ENCODE results near the gene TEX19.
"Not testable (repeated sequence)": the region's sequence is repeated elsewhere in the genome, so short reads cannot be mapped to it uniquely, and the experiment has no call there.

TEX19 gene

DNA sequence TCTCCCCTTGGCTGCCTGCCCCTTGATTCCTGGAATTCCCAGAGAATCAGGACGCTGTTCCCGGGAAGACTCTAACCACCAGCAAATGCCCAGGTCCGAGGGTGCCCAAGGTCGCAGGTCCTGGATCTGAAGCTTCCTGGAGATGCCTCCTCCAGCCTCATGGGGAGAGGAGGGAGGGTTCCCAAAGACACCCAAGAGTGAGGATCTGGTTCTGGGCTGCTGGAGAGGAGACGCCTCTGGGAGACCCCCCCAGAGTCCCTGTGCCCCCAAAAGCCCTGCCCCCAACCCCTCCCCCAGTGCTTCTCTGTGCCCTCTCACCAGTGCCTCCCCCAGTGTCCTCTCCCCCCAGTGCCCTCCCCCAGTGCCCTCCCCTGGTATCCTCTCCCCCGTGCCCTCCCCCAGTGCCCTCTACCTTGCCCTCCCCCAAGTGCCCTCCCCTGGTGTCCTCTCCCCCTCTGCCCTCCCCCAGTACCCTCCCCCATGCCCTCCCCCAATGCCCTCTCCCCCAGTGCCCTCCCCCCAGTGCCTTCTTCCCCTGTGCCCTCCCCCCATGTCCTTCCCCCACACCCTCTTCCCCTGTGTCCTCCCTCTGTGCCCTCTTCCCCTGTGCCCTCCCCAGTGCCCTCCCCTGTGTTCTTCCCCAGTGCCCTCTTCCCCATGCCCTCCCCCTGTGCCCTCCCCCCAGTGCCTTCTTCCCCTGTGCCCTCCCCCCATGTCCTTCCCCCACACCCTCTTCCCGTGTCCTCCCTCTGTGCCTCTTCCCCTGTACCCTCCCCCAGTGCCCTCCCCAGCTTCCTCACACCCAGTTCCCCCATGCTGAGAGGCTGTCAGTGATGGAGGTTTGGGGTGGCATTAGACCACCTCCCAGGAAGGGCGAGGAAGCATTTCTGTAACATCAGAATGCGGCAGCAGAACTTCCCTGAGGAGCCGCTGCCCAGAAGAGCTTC is 19.1 kb upstream of the TEX19 start:
- DNase-seq: no peak

DNA sequence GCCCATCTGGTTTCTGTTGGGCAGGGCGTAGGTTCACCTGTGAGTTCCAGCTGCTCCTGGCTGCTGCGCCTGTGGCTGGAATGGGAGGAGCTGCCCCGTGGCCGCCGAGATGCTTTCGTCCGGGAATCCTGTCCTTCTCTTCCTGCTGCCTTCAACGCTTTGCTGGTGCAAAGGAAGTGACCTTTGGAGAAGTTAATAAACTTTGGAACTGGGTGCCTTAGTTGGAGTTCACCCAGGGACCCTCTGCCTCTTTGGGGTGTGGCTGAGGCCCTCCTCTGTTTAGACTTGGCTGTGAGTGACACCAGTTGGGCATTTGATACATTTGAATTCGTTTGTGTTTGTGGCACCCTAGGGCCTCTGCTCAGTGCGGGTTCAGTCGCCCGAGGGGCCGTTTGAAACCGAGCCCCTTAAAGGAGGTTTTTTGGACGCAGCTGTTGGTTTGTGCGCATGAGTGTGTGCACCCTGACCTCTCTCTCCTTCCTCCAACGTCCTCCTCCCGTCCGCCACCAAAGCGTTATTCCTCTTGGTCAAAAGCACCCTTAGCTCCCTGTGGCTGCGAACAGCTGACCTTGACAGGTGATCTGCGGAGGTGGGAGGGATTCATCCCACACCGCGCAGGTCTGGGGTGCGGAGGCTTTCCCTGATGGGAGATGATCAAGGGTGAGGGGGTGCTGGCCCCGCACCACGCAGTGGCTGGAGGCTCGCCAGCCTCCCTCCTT is 16.5 kb upstream of the TEX19 start:
- DNase-seq: no peak

DNA sequence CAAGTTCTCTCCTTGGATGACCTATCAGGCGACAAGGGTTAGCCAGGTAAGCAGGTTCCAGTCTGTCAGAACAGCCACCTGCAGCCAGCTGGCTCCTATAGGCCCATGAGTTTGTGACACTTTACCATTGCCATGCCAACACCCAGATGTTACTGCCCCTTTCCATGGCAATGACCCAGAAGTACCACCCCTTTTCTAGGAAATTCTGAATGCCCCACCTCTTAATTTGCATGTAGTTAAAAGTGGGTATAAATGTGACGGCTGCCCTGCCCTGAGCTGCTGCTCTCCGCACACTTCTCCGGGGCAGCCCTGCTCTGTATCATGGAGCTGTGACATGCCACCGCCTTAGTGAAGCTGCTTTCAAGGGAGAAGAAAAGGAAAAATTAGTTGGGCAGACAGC is 15.5 kb upstream of the TEX19 start:
- no peak for DNase-seq

DNA sequence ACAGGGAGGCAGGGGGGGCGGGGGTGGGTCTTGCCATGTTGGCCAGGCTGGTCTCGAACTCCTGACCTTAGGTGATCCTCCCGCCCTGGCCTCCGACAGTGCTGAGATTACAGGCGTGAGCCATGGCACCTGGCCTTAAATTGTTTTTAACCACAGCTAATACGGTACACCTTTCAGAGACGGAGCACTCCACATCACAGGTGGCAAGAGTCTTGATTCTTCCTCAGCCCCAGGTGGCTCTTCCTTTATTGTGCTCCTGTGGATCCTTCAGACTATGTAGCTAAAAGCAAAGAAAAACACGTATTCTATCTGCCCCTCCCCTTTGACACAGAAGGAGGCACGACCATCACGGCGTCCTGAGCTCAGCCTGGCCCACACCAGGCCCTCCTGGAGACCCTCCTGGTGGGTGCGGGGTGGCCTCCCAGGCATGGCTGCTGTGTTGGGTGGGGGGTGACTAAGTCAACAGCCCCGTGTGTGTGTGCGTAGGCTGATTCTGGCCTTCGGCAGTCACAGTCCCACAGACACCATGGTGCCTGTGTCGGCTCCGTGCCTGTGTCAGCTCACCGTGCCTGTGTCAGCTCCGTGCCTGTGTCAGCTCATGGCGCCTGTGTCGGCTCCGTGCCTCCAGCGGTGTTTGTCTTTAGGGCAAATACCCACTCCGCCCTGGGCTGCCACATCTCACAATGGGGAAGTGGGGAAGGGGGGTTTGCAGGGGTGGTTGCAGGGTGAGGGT is 14.7 kb upstream of the TEX19 start:
- no peak for DNase-seq

DNA sequence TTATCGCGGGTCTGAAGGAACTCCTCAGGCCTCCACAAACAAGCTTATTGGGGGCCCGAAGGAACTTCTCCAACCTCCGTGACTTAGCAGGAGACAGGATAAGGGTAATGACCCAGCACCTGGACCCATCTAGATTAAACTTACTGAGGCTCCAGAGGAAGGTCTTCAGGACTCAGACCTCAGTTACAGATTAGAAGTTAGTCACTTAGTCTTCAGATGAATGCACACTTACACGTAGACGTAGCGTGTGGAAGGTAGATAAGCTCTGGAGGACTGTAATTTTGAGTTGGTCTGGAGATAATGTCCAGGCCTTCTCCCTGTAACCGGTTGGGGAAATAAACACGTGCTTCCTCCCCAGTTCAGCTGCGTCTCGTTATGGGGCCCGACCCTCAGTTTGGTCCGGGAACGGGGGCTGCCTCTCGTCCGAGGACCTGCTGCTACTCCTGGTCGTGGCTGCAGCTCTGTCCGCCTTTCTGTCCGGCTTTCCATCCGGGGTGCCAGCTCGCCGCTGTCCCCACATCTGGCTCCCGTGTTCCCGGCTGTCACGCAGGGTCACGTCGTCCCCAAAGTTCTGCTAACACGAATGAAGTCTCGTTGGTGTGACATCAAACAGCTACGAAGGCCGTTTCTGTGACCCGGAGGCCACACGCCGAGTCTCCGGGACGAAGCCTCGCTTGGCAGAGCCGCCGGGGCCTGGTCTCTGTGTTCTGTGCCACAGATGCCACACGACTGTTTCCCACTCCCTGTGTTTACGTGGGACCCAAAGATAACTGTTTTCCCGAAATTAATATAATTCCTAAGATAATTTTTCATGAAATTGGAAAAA is 13.7 kb upstream of the TEX19 start:
- no peak for DNase-seq

DNA sequence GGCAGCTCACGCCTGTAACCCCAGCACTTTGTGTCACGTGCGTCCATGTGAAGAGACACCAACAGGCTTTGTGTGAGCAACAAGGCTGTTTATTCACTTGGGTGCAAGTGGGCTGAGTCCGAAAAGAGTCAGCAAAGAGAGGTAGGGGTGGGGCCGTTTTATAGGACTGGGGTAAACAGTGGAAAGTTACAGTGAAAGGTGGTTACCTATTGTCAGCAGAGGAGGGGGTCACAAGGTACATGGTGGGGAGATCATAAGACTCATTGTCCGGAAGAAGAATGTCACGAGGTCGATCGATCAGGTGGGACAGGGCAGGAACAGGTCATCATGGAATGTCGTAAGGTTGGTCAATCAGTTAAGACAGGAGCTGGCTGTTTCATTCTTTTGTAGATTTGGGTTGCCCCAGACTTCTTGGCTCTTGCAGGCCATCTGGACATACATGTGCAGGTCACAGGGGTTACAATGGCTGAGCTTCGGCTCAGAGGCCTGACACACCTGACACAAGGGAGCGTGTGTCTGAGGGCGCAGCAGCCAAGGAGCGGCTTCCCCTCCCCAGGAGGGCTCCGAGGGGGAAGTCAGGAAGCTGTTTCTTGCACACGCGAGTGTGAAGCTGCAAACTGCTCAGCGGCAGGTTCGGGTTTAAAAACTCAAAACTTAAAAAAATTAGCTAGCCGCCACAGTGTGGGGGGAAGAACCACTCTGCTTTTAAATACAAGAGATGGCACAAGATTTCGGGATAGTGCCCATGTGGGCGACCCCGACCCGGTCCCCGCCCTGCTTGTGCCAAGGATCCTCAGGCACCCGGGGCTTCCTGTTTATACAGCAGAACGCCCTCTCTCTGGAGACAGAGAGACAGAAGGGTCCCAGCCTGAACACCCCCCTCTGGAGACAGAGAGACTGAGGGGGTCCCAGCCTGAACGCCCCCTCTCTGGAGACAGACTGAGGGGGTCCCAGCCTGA is 12.4 kb upstream of the TEX19 start:
- no peak for DNase-seq

DNA sequence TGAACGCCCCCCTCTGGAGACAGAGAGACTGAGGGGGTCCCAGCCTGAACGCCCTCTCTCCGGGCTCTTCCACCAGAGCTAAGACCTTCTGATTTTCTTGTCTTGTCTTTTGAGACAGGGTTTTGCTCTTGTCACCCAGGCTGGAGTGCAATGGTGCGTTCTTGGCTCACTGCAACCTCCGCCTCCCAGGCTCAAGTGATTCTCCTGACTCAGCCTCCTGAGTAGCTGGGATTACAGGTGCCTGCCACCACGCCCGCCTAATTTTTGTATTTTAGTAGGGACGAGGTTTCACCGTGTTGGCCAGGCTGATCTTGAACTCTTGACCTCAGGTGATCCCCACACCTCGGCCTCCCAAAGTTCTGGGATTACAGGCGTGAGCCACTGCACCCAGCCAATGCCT is 11.1 kb upstream of the TEX19 start:
- not testable (repeated sequence) for DNase-seq

DNA sequence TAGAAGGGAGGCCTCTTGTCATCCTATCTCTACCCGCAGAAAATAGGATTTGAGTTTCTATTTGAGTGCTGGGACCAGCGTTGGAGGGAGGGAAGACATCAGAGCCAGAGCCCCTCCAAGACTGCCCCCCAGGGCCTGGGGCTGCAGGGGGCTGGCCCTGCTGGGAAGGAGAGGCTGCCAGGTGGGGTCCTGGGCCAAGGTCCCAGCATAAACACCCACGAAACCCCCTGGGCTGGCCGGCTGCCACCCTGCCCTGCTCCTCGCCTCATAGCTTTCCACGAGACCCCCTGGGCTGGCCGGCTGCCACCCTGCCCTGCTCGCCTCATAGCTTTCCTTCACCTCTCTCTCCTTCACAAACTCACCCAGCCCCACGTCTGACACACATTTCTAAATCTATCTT is 10.6 kb upstream of the TEX19 start:
- DNase-seq: no peak

DNA sequence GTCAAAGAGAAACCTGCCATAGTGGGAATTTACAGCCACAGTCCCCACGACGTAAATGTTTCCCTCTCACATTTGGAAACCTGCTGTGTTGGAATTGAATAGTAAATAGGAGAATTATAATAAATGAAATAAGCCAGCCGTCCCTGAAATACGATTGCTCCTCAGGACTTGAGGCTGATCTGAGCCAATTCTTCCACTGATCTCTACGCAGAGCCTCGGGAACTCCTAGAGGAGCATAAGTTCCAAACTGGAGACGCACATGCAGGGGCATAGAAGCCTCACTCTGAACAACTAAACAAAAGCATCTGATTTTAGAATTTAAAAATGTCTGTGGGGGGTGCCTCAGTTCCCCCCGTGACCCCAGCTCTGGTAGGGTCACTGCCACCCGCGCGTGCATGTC is 10.2 kb upstream of the TEX19 start:
- no peak for DNase-seq

DNA sequence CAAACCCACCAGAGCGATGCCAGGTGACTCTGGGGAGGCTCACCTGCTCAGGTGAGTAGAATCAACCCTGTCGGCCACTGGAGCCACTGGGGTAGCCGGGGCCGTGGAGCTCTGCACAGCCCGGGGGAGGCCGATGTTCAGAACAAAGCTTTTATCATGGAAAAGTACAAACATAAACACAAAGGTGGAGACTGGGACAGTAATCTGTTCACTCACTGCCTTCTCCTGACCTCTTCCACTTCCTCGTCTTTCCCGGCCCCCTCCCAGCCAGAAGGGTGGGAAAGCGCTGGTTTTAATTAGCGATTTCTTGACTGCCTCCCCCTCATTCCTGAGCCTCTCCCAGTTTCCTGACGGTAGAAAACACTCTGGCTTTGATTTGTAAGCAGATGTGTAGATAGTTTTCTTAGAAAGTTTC is 9.8 kb upstream of the TEX19 start:
- DNase-seq: no peak

DNA sequence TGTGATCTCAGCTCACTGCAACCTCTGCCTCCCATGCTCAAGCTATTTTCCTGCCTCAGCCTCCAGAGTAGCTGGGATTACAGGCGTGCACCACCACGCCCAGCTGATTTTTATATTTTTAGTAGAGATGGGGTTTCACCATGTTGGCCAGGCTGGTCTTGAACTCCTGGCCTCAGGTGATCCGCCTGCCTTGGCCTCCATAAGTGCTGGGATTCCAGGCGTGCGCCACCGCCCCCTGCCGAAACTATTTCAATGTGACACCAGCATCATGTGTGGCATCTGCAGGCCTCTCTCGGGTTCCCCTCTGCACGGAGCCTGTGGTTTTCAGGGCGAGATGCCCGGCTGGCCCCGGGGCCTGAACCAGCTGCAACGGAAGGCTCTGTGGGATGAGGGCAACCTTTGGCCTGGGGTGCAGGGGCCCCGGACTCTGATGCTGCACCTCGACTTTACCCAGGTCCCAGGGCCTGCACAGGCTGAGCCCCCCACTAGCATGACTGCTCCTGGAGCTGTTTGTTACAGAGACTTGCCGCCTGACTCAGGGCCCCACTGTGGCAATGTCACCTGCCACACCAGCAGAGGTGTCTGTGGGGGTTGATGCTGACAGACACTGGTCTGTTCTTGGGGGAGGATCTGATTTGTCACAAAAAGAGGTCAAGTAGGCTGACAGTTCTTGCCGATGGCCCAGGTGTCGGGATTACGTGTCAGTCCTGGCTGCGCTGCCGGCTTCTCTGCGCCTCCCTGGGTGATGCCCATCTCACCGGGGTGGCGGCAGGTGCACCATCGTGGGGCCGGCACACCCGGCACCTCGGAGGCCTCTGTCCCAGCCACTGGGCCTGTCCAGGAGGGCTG is 8.6 kb upstream of the TEX19 start:
- DNase-seq: peak; percentile 35

DNA sequence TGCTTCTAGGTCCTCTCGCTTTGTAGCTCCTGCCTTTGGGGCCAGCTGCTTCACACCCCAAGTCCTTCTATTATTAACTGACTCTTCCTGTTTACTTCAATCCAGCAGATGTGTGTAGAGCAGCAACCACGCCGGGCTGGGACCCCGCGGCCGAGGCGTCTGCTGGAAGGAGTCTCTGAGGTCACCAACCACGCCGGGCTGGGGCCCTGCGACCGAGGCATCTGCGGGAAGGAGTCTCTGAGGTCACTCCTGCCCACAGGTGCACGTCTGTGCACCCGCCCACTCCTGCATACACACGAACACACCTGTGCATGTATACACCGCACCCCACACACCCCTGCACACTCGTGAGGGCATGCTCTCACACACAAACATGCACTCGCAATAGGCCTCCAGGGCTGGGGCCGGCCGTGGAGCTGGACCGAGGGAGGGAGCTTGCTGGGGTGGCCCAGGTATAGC is 7.8 kb upstream of the TEX19 start:
- DNase-seq: no peak

DNA sequence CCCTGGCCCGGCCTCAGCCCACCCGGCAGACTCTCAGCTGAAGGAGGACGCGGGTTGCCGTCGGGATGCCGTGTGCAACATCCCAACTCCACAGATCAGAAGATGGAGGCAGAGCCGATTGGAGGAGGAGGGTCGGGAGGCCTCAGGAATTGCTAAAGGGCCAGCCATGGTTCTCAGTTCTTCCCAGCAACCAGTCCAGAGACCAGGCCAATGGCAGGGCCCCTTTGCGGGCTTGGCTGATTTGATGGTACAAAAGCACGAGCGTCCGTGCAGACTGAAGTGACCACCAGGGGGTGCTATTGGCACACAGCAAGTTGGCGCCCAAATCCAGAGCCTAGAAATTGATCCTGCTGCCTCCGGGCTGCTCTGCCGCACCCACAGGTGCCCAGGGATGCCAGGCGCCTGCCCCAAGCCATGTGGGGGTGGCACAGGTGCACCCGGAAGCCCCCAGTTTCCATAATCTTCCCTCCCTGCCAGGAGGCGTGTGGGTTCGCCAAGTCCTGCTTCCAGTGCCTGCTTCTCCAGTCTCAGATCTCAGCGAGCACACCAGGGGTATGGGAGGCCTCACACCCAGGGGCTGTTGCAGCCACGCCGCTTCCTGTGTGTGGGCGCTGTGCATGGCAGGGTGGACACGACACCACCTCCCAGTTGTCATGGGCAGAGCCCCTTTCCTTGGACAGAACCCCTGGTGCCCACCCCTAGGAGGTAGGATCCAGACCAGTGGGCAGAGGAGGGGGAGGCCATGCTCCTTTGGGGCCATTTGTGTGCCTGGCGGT is 7.1 kb upstream of the TEX19 start:
- DNase-seq: peak; percentile 84

DNA sequence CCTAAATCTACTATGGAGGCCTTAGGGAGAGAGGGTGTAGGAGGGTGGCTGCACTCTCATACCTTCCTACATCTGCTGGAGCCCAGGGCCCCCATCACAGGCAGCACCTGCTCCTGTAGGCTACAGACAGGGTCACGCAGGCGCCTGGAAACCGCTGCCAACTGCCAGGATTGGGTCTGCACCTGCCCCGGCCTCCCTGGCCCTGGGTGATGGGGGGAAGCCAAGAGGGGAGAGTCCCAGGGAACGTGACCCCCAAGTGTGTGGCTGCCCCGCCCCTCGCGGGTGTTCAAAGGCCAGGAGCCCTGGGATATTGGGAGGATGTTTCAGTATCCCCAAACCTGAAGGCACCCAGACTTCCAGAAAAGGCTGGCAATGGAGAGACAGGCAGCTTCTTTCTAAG is 5.6 kb upstream of the TEX19 start:
- no peak for DNase-seq

DNA sequence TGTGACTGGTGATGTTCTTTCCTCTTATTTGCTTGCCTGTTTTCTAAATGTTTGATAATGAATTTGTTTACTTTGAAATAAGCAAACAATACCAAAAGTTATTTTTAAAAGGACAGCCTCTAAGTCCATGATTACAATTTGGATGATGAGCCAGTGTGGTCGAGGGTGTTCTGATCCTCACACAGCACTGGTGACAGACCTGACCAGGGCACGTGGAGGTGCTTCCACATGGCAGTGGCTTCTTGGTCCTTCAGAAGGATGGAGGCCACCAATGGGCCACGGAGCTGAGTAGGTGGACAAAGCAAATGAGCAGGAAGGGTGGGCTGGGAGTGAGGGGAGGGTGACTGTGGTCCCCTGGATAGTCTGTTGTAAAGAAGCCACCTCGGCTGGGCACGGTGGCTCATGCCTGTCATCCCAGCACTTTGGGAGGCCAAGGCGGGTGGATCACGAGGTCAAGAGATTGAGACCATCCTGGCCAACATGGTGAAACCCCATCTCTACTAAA is 4.2 kb upstream of the TEX19 start:
- no peak for DNase-seq

DNA sequence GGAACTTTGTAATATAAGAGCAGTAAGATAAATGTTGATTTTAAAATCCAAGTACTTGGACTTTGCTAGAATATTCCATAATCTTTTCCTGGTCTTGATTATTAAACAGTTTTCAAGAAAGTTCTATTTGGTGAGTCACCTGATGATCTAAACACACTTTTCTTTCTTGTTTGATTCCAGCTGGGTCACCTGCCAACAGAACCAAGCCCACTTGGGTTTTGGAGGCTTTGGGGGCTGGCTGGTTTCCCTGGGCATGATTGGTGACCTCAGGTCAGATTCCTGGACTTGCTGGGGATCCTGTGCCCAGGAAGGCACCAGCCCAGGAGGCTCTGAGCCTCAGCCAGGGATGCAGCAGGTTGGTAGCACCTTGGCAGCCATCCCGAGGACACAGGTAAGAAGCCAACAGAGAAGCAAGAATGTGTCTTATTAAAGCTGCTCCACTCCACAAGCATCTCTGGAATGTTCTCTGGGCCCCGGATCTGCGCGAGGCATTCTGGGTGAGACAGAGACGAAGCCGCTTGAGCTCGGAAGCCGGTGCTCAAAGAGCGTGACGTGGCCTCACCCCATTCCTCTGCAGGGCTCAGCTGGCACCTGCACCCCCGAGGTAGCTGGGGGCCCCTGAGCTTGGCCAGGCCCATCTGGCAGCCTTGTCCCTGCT is 3.1 kb upstream of the TEX19 start:
- DNase-seq: no peak

DNA sequence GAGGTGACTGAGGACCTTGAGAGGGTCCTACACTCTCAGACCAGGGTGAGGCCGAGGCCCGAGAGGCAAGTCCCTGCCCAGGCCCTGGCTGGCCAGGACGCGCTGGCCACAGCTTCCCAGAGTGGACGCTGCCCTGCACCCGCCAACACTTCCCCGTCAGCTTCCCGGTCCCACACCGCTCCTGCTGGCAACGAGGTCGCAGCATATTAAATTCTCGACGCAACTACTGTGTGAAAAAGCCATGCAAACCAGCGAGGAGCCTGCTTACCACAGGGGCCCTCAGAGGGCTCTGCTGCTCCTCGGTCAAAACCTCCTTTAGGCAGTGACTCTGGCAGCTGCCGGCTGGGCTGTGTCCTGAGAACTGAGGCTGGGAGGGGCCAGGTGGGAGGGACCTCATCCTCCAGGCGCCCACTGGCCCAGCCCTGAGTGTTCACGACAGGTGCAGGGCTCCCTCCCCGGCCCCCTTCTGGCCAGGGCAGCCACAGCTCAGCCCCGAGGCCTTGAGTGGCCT is 2.1 kb upstream of the TEX19 start:
- no peak for DNase-seq

DNA sequence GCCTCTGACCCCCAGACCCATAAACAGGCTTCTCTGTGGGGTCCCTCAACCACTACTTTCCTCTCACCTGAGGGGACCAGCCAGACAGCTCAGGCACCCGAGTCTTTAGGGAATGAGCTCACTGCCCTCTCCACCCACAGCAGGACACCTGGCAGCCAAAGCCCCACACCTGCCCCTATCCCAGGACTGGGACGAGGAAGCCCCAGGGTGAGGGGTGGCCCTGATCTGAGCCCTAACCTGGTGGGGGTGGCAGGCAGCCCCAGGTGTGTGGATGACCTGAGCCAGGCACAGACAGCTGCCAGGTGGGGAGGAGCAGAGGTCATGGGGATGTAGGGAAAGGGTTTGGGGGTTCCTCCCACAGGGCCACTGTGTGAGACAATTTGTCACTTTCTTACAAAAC is 1.7 kb upstream of the TEX19 start:
- DNase-seq: no peak

All from CD4-positive, alpha-beta T cell treated with Interleukin-12 subunit alpha and Interleukin-12 subunit beta, for 1 hour (primary cell).